ENCODE results near the gene CALU.

Gene CALU

GRCh38 chr7:128739048-128739962 lies at the start of gene CALU:
Gene CALU, plus strand, starts transcription at chr7:128739359. Its CDS starts 9,225 bp downstream, at chr7:128748584.
- peak; percentile 94 for DNase-seq

- no peak for DNase-seq
These were observed 47.9 kb upstream of the CALU start for GRCh38 chr7:128691227-128691626.

GRCh38 chr7:128692623-128693270 lies 46.4 kb upstream of the CALU start:
- no peak for DNase-seq

- no peak for DNase-seq
These were observed 45.7 kb upstream of the CALU start for GRCh38 chr7:128693373-128694015.

- DNase-seq: no peak
These were observed 44.4 kb upstream of the CALU start for GRCh38 chr7:128694738-128695137.

- no peak for DNase-seq
These were observed 41.8 kb upstream of the CALU start for GRCh38 chr7:128697302-128697905.

GRCh38 chr7:128699196-128699712 lies 39.9 kb upstream of the CALU start:
- DNase-seq: no peak

- DNase-seq: no peak
These were observed 39.3 kb upstream of the CALU start for GRCh38 chr7:128699895-128700294.

GRCh38 chr7:128701062-128701785 lies 37.9 kb upstream of the CALU start:
- no peak for DNase-seq

GRCh38 chr7:128703609-128704241 lies 35.4 kb upstream of the CALU start:
- no peak for DNase-seq

- no peak for DNase-seq
These were observed 33.2 kb upstream of the CALU start for GRCh38 chr7:128705891-128706333.

- no peak for DNase-seq
These were observed 31.4 kb upstream of the CALU start for GRCh38 chr7:128707752-128708151.

- DNase-seq: no peak
These were observed 30.9 kb upstream of the CALU start for GRCh38 chr7:128708235-128708634.

GRCh38 chr7:128708824-128709223 lies 30.3 kb upstream of the CALU start:
- DNase-seq: no peak

GRCh38 chr7:128710481-128710880 lies 28.7 kb upstream of the CALU start:
- DNase-seq: no peak

GRCh38 chr7:128713794-128714193 lies 25.4 kb upstream of the CALU start:
- DNase-seq: no peak

- no peak for DNase-seq
These were observed 24.3 kb upstream of the CALU start for GRCh38 chr7:128714701-128715495.

GRCh38 chr7:128718967-128719642 lies 20.1 kb upstream of the CALU start:
- no peak for DNase-seq

GRCh38 chr7:128721376-128721775 lies 17.8 kb upstream of the CALU start:
- no peak for DNase-seq

GRCh38 chr7:128724743-128725142 lies 14.4 kb upstream of the CALU start:
- no peak for DNase-seq
